ENCODE data around the gene TAS2R60. TPM values are rescaled to one million over a fixed set of nuclear protein-coding genes. Genes with fewer than 3 reads are reported as not detected.

TAS2R60 gene
- total RNA-seq, 1 donor from 2014 or later = not detected

DNA sequence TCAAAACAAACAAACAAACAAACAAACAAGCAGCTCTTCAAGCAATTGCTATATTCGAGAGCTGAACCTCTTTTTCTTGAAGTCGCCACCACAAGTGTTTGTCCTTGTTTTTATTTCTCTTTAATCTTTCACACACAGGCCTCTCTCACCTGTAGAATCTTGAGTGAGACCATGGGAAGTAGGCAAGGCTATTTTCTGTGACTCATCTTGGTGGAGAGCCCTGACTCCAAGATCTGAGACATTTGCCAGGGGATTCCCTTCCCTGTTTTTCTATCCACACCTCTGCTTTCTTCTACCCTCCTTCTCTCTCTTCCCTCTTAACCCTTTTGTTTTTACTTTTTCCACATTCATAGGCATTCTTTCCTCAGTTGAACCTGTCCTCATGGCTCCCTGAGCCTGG, 8.0 kb upstream of the TAS2R60 start:
- Histone ChIP-seq H3K27me3 (ENCODE audit: control insufficient read depth, insufficient read depth, low read length) (no peaks in the 10 kb centered on the region), H3K36me3 (ENCODE audit: control insufficient read depth, insufficient read depth, low read length) (no peaks in the 10 kb centered on the region), H3K4me3 (ENCODE audit: low read depth, low read length) (no peak overlapping the region)
- DNase-seq (ENCODE audit: low read depth) = no peak
- TF ChIP-seq, protein P1, sequence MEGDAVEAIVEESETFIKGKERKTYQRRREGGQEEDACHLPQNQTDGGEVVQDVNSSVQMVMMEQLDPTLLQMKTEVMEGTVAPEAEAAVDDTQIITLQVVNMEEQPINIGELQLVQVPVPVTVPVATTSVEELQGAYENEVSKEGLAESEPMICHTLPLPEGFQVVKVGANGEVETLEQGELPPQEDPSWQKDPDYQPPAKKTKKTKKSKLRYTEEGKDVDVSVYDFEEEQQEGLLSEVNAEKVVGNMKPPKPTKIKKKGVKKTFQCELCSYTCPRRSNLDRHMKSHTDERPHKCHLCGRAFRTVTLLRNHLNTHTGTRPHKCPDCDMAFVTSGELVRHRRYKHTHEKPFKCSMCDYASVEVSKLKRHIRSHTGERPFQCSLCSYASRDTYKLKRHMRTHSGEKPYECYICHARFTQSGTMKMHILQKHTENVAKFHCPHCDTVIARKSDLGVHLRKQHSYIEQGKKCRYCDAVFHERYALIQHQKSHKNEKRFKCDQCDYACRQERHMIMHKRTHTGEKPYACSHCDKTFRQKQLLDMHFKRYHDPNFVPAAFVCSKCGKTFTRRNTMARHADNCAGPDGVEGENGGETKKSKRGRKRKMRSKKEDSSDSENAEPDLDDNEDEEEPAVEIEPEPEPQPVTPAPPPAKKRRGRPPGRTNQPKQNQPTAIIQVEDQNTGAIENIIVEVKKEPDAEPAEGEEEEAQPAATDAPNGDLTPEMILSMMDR (IDR thresholded peaks at IDR 0.05; ENCODE audit: insufficient read depth, low read length, poor library complexity, severe bottlenecking) = no peak

DNA sequence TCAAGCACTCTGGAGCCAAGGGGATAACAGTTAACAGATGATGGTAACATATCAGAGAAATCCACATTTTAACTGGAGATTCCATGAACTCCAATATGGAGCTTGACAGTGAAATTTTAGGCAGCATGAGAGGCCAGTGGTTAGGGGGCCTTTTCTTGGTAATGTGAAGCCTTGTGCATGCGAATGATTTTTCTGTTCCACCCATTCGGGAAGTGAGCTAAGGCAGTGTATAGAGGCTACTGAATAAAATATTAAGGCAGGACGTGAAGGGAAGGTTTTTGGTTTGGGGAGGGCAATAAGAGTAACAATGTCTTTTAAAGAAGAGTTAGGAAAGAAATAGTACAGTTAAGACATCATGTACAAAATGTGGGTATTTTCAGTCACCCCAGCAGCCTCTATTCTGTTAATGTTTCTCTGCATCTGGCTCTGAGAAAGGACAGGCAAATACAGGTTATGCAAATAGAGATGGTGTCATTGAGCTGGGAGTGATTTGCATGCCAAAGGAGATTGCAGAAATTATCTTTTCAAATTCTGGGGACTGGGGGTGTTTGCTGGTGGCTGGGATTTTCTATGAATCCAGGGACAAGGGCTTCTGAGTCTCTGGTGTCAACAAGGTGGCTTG, 6.8 kb upstream of the TAS2R60 start:
- Histone ChIP-seq H3K27me3 (ENCODE audit: control insufficient read depth, insufficient read depth, low read length) (no peaks in the 10 kb centered on the region), H3K36me3 (ENCODE audit: control insufficient read depth, insufficient read depth, low read length) (no peaks in the 10 kb centered on the region), H3K4me3 (ENCODE audit: low read depth, low read length) (no peak overlapping the region)
- no peak for DNase-seq (ENCODE audit: low read depth)
- TF ChIP-seq, protein P1 (IDR thresholded peaks at IDR 0.05; ENCODE audit: insufficient read depth, low read length, poor library complexity, severe bottlenecking) = no peak

DNA sequence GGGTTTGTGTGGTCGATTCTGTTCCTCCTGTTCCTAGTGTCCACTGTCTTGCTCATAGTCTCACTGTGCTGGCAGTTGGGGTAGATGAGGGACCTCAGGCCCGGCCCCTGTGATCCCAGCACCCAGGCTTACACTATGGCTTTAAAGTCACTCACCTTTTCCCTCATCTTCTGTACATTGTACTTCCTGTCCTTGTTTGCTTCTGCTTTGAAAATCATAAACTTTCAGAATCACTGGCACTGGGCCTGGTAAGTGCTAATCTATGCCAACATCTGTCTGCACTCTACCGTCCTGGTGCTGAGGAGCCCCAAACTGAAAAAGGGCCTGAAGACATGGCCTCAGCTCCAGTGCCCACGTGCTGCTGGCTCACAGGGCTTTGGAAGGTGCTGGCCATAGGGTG, 5.7 kb upstream of the TAS2R60 start:
- DNase-seq (ENCODE audit: low read depth) = no peak
- Histone ChIP-seq H3K27me3 (ENCODE audit: control insufficient read depth, insufficient read depth, low read length) (no peaks in the 10 kb centered on the region), H3K36me3 (ENCODE audit: control insufficient read depth, insufficient read depth, low read length) (no peaks in the 10 kb centered on the region), H3K4me3 (ENCODE audit: low read depth, low read length) (no peak overlapping the region)
- TF ChIP-seq, protein P1 (IDR thresholded peaks at IDR 0.05; ENCODE audit: insufficient read depth, low read length, poor library complexity, severe bottlenecking) = no peak

DNA sequence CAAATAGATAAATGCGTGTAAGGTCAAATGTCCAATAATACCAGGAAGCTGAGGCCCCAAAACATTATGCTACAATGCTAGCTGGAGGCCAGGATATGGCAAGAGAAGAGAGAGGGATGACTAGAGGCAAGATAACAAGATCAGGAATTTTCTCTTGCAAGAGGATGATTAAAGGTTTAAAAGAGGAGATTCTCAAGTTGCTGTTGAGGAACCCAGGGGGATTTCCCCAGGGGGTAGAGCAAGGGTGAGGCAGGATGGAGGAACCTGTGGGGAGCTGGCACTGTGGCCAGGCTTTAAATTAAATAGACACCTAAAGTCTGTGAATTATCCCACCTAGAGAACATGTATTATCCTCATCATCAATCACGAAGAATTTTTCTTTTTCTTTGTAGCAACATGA, 3.4 kb upstream of the TAS2R60 start:
- Histone ChIP-seq H3K27me3 (ENCODE audit: control insufficient read depth, insufficient read depth, low read length) (no peaks in the 10 kb centered on the region), H3K36me3 (ENCODE audit: control insufficient read depth, insufficient read depth, low read length) (no peaks in the 10 kb centered on the region), H3K4me3 (ENCODE audit: low read depth, low read length) (no peak overlapping the region)
- TF ChIP-seq, protein P1 (IDR thresholded peaks at IDR 0.05; ENCODE audit: insufficient read depth, low read length, poor library complexity, severe bottlenecking) = no peak
- DNase-seq (ENCODE audit: low read depth) = no peak

DNA sequence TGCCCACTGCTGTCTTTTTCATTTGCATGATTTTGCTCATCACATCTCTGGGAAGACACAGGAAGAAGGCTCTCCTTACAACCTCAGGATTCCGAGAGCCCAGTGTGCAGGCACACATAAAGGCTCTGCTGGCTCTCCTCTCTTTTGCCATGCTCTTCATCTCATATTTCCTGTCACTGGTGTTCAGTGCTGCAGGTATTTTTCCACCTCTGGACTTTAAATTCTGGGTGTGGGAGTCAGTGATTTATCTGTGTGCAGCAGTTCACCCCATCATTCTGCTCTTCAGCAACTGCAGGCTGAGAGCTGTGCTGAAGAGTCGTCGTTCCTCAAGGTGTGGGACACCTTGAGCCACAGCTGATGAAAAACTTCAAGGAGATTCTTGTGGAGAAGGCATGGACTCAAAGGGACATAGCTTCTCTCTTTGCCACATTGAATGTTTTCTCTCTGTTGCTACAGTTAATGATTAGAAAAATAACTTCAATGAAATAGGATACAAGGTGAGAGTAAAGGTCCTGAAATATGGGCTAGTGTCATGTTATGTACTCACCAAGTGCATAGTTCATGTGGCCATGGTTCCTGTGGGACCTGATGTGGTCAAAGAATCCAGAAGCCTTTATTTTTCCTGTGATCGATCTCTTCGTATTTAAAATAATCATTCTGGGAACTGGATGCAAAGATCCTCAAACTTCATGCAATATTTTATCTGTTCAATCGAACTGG, 970 bp downstream of the TAS2R60 start:
- H3K4me3 ChIP-seq (ENCODE audit: low read depth, low read length) = no peak overlapping the region
- no peak for DNase-seq (ENCODE audit: low read depth)
- no peaks in the 10 kb centered on the region for H3K27me3 ChIP-seq (ENCODE audit: control insufficient read depth, insufficient read depth, low read length)
- no peaks in the 10 kb centered on the region for H3K36me3 ChIP-seq (ENCODE audit: control insufficient read depth, insufficient read depth, low read length)
- TF ChIP-seq, protein P1 (IDR thresholded peaks at IDR 0.05; ENCODE audit: insufficient read depth, low read length, poor library complexity, severe bottlenecking) = no peak
